ENCODE data around the gene ANKRD37.

DNA sequence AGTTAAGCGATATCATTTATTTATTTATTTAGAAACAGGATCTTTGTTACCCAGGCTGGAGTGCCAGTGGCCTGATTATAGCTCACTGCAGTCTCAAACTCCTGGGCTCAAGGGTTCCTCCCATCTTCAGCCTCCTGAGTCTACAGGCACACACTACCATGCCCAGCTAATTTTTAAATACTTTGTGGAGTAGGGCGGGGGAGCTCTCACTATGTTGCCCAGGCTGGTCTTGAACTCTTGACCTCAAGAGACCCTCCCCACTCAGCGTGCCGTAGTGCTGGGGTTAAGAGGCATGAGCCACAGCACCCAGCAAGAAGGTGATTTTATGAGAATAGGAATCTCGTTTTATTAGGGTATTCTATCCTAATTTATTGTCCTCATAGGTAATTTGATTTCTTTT, 33.0 kb downstream of the ANKRD37 start:
- TF ChIP-seq SP1 (IDR thresholded peaks at IDR 0.05; ENCODE audit: low read depth, low read length) (no peak), POLR2AphosphoS5 (IDR thresholded peaks at IDR 0.05; ENCODE audit: low read depth, low read length) (no peak), CBX5 (IDR thresholded peaks at IDR 0.05; ENCODE audit: low read depth, low read length) (no peak), RFX5 (IDR thresholded peaks at IDR 0.05; ENCODE audit: borderline replicate concordance, low read depth, low read length) (no peak)
- TF ChIP-seq, protein P1, sequence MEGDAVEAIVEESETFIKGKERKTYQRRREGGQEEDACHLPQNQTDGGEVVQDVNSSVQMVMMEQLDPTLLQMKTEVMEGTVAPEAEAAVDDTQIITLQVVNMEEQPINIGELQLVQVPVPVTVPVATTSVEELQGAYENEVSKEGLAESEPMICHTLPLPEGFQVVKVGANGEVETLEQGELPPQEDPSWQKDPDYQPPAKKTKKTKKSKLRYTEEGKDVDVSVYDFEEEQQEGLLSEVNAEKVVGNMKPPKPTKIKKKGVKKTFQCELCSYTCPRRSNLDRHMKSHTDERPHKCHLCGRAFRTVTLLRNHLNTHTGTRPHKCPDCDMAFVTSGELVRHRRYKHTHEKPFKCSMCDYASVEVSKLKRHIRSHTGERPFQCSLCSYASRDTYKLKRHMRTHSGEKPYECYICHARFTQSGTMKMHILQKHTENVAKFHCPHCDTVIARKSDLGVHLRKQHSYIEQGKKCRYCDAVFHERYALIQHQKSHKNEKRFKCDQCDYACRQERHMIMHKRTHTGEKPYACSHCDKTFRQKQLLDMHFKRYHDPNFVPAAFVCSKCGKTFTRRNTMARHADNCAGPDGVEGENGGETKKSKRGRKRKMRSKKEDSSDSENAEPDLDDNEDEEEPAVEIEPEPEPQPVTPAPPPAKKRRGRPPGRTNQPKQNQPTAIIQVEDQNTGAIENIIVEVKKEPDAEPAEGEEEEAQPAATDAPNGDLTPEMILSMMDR (IDR thresholded peaks at IDR 0.05; ENCODE audit: control extremely low read depth in 1 of 3, insufficient read depth in 1 of 3, low read depth in 1 of 3, low read length in 3 of 3) = no peak

All from H1 (cell line).